K562 (cell line): ENCODE data around the gene SLC24A3. TPM values are rescaled to one million over a fixed set of nuclear protein-coding genes. Genes with fewer than 3 reads are reported as not detected.
A peak's percentile ranks its signal among the peaks of the same experiment; 100 is the strongest.

Source experiments
- ATAC-seq: fragments of 200-7000 bp; cut with Tn5 transposase; 3 replicates; pipeline ENCODE4 v1.9.1; 2020; ENCODE audit warnings: moderate library complexity
- BruUV-seq: library from RNA; stranded (reverse); fragments of 400-500 nt; replicated peaks from 2 replicates; lab custom pipeline; 2021; lab: Mats Ljungman, UMichigan
- CTCF ChIA-PET: fragments of 300-600 bp; formaldehyde crosslinking; extraction: SDS; loops from one replicate; lab custom pipeline; 2021; ENCODE audit warnings: low intra/inter-chr PET ratio; lab: Yijun Ruan, JAX
- POLR2A ChIA-PET: fragments of 300-600, 350-650 bp; sonication (Branson Sonifier 250); formaldehyde crosslinking; extraction: SDS; loops from one replicate; lab custom pipeline; 2021; ENCODE audit warnings: antibody characterized with exemption, inconsistent platforms; lab: Yijun Ruan, JAX
- DNase-seq, 4 experiments: peaks; one replicate each; pipeline versions ENCODE4 v3.0.0 to v3.0.0-alpha.2; 2011 to 2018; ENCODE audit warnings: low spot score in 3 of 4, mixed read lengths in 3 of 4; ENCODE audit errors: extremely low read depth in 1 of 4
- FAIRE-seq: peaks from 2 replicates; lab custom pipeline; 2011; peaks lifted over from hg19 to GRCh38; lab: Jason Lieb, UNC
- H2AFZ ChIP-seq: 2 replicates; pipeline ENCODE4 v1.6.0; 2011; ENCODE audit warnings: low read depth, low read length, control low read depth, inconsistent platforms
- H3K27ac ChIP-seq: fragments of 200-600 bp; 3 replicates; pipeline ENCODE4 v1.8.0; 2011; ENCODE audit warnings: low read depth, mild to moderate bottlenecking, control low read depth, inconsistent platforms, low read length, moderate library complexity, mixed read lengths; ENCODE audit errors: extremely low read depth
- H3K27me3 ChIP-seq, 2 experiments: fragments of 300-600 bp in 1 of 2; 2 replicates in 1 of 2; 3 replicates in 1 of 2; pipeline versions ENCODE4 v1.6.0 to v1.8.0; 2011; ENCODE audit warnings: inconsistent platforms in 2 of 2, low read length in 2 of 2, mild to moderate bottlenecking in 1 of 2, mixed read lengths in 1 of 2, moderate library complexity in 1 of 2; ENCODE audit not compliant: control insufficient read depth in 2 of 2, insufficient read depth in 2 of 2
- H3K36me3 ChIP-seq: fragments of 300-600 bp; 3 replicates; pipeline ENCODE4 v1.8.0; 2011; ENCODE audit warnings: mild to moderate bottlenecking, low read length, inconsistent platforms; ENCODE audit not compliant: control insufficient read depth, insufficient read depth
- H3K4me1 ChIP-seq, 2 experiments: fragments of 200-600 bp in 1 of 2; replicated peaks in 1 of 2; 2 replicates in 1 of 2; 3 replicates in 1 of 2; pipeline versions ENCODE4 v1.5.1 to v1.8.0; 2011; ENCODE audit warnings: inconsistent platforms in 2 of 2, low read length in 2 of 2, mild to moderate bottlenecking in 1 of 2, mixed read lengths in 1 of 2, moderate library complexity in 1 of 2; ENCODE audit not compliant: control insufficient read depth in 2 of 2, insufficient read depth in 2 of 2
- H3K4me2 ChIP-seq: 2 replicates; pipeline ENCODE4 v1.6.1; 2011; ENCODE audit warnings: low read length, control low read depth, inconsistent platforms, mixed read lengths; ENCODE audit not compliant: insufficient read depth
- H3K4me3 ChIP-seq: fragments of 200-600 bp; sonication (generic), shearing (Covaris generic); 2 replicates; pipeline ENCODE4 v1.5.1; 2016; ENCODE audit warnings: control low read depth, inconsistent platforms
- H3K79me2 ChIP-seq: fragments of 200-600 bp; 3 replicates; pipeline ENCODE4 v1.8.0; 2011; ENCODE audit warnings: low read length, inconsistent platforms; ENCODE audit not compliant: control insufficient read depth, insufficient read depth
- H3K9ac ChIP-seq, 2 experiments: 2 replicates each; pipeline versions ENCODE4 v1.6.0 to v1.6.1; 2011; ENCODE audit warnings: low read depth in 2 of 2, low read length in 2 of 2, control low read depth in 1 of 2, inconsistent platforms in 1 of 2, mild to moderate bottlenecking in 1 of 2, mixed read lengths in 1 of 2; ENCODE audit not compliant: insufficient read depth in 1 of 2
- H3K9me1 ChIP-seq: one replicate; pipeline ENCODE4 v1.6.0; 2011; ENCODE audit warnings: inconsistent platforms, mild to moderate bottlenecking, low read length, moderate library complexity; ENCODE audit not compliant: control insufficient read depth, insufficient read depth
- H3K9me3 ChIP-seq: replicated peaks from 2 replicates; pipeline ENCODE4 v1.5.1; 2011; ENCODE audit warnings: low read depth, low read length, inconsistent platforms; ENCODE audit not compliant: control insufficient read depth, insufficient read depth
- H4K20me1 ChIP-seq: replicated peaks from 2 replicates; pipeline ENCODE4 v1.6.1; 2011; ENCODE audit warnings: low read length, inconsistent platforms, mixed read lengths; ENCODE audit not compliant: control insufficient read depth, insufficient read depth
- BHLHE40 ChIP-seq: IDR thresholded peaks from 2 replicates; pipeline ENCODE4 v1.6.1; 2011; ENCODE audit warnings: low read length, improper control_type of control experiment
- DMBX1 ChIP-seq: fragments of 250-450 bp; sonication (Bioruptor Pico); IDR thresholded peaks from 2 replicates; pipeline ENCODE4 v1.8.0; 2022; ENCODE audit warnings: inconsistent platforms, mild to moderate bottlenecking, moderate library complexity, borderline replicate concordance
- ELK3 ChIP-seq: fragments of 450-650 bp; formaldehyde crosslinking; IDR thresholded peaks from 2 replicates; pipeline ENCODE4 v1.4.0; 2020; ENCODE audit warnings: mild to moderate bottlenecking
- ESRRA ChIP-seq: fragments of 450-650 bp; IDR thresholded peaks from 2 replicates; pipeline ENCODE4 v1.6.1; 2014; ENCODE audit warnings: low read depth, mild to moderate bottlenecking, moderate library complexity, borderline replicate concordance
- ETV1 ChIP-seq: fragments of 450-650 bp; conservative IDR thresholded peaks from 2 replicates; pipeline ENCODE4 v1.6.1; 2016; ENCODE audit warnings: missing genetic modification characterization, control low read depth, low read depth, missing compliant biosample characterization
- FOXA3 ChIP-seq, 2 experiments: fragments of 450-650 bp in 1 of 2; sonication (generic) in 1 of 2; formaldehyde crosslinking; IDR thresholded peaks in 1 of 2; conservative IDR thresholded peaks in 1 of 2; 2 replicates each; pipeline versions ENCODE4 v1.4.0 to v1.8.0; 2020 to 2022; ENCODE audit warnings: mild to moderate bottlenecking in 2 of 2, missing genetic modification reagents in 1 of 2
- FOXJ3 ChIP-seq: sonication (generic); formaldehyde crosslinking; IDR thresholded peaks from 2 replicates; pipeline ENCODE4 v1.4.0; 2020; ENCODE audit warnings: mild to moderate bottlenecking, missing genetic modification reagents
- GATA2 ChIP-seq: sonication (generic); formaldehyde crosslinking; IDR thresholded peaks from 2 replicates; pipeline ENCODE4 v1.4.0; 2020; ENCODE audit warnings: mild to moderate bottlenecking, missing genetic modification reagents
- L3MBTL2 ChIP-seq: fragments of 450-650 bp; IDR thresholded peaks from 2 replicates; pipeline ENCODE4 v1.6.1; 2016; ENCODE audit warnings: mild to moderate bottlenecking, moderate library complexity
- NONO ChIP-seq, 2 experiments: fragments of 200-400 bp in 1 of 2; fragments of 450-650 bp in 1 of 2; formaldehyde crosslinking in 1 of 2; IDR thresholded peaks; 2 replicates each; pipeline ENCODE4 v1.6.1; 2017; ENCODE audit warnings: low read depth in 2 of 2, mild to moderate bottlenecking in 2 of 2, moderate library complexity in 2 of 2, low read length in 1 of 2
- PHTF2 ChIP-seq: fragments of 250-450 bp; sonication (Bioruptor Pico); IDR thresholded peaks from 2 replicates; pipeline ENCODE4 v1.5.0; 2021; ENCODE audit warnings: mild to moderate bottlenecking
- PURB ChIP-seq: sonication (generic); formaldehyde crosslinking; IDR thresholded peaks from 2 replicates; pipeline ENCODE4 v1.9.0; 2021; ENCODE audit warnings: low read depth, mild to moderate bottlenecking, missing genetic modification reagents
- SAP30 ChIP-seq: fragments of 200-600 bp; sonication (generic); IDR thresholded peaks from 2 replicates; pipeline ENCODE4 v1.6.1; 2012; ENCODE audit warnings: borderline replicate concordance, low read depth, mild to moderate bottlenecking, moderate library complexity, low read length, control low read depth, inconsistent platforms; ENCODE audit not compliant: insufficient read depth, poor library complexity, severe bottlenecking
- TRIM24 ChIP-seq, 2 experiments: fragments of 450-650 bp; IDR thresholded peaks; 2 replicates each; pipeline ENCODE4 v1.6.1; 2016
- XRCC4 ChIP-seq: IDR thresholded peaks from one replicate; pipeline ENCODE4 v1.6.1; 2011; ENCODE audit not compliant: insufficient read depth, insufficient read length; ENCODE audit errors: extremely low read depth
- ZNF212 ChIP-seq: fragments of 450-650 bp; formaldehyde crosslinking; IDR thresholded peaks from 2 replicates; pipeline ENCODE4 v1.4.0; 2020; ENCODE audit warnings: mild to moderate bottlenecking
- WGBS: fragments of 100-300 bp; shearing (Covaris generic); methylation state at CpG from one replicate; pipeline ENCODE4 v1.1.6; 2016; ENCODE audit warnings: low coverage, mixed read lengths; ENCODE audit not compliant: insufficient coverage; ENCODE audit errors: missing lambda C conversion rate; 5-methylcytosine and 5-hydroxymethylcytosine counted together
- in situ Hi-C: fragments of 300-500 bp; cut with MboI; formaldehyde crosslinking; loops from 4 replicates; pipeline ENCODE4 v1.15.0; 2018; ENCODE audit warnings: inconsistent platforms, mixed read lengths
- intact Hi-C: fragments of 100-400 bp; cut with micrococcal nuclease; formaldehyde crosslinking; loops from 2 replicates; pipeline ENCODE4 v1.14.2; 2022
- polyA plus RNA-seq, 8 experiments: library from polyadenylated mRNA; depleted of rRNA in 4 of 8; stranded (reverse) in 5 of 8; unstranded in 3 of 8; fragments of >200 nt; fragmentation: Nextera tagmentation in 2 of 8; fragmentation: Illumina TruSeq in 1 of 8; extraction: Ambion mirVana in 2 of 8; extraction: Trizol in 1 of 8; gene quantifications; 2 replicates each; pipeline versions ENCODE4 v1.2.1 to v1.2.3, GENCODE V29; 2011 to 2014; ENCODE audit warnings: inconsistent platforms in 1 of 8, missing spikeins in 1 of 8
- total RNA-seq, 7 experiments: library from RNA; depleted of rRNA in 6 of 7; stranded (reverse); fragments of >200 nt in 6 of 7; fragmentation: Illumina TruSeq in 2 of 7; extraction: Trizol in 2 of 7; gene quantifications; 2 replicates each; pipeline versions ENCODE4 v1.2.1 to v1.2.3, GENCODE V29; 2011 to 2021; ENCODE audit warnings: low replicate concordance in 1 of 7

The SLC24A3 gene
- total and polyA plus RNA-seq, 9 of the 15 experiments (the other 6 are each of a cell fraction or from before 2014, with no cell fraction given) = not detected

GRCh38 chr20:19658137-19658536 is 445.7 kb downstream of the SLC24A3 start:
- in situ Hi-C loops = no loop called here
- no peak for TF ChIP-seq FOXJ3 (CRISPR knock-in tag)
- TF ChIP-seq L3MBTL2 = peak; percentile 76
- no peak for TF ChIP-seq PHTF2 (CRISPR knock-in tag)
- no peak for TF ChIP-seq PURB (CRISPR knock-in tag)
- no peak for TF ChIP-seq DMBX1 (CRISPR knock-in tag)
- no peak for TF ChIP-seq ELK3 (CRISPR knock-in tag)
- TF ChIP-seq XRCC4 = no peak
- no peak for TF ChIP-seq SAP30
- no peak for TF ChIP-seq ZNF212 (CRISPR knock-in tag)
- TF ChIP-seq ESRRA = peak; percentile 33; the same call in 1 of the 2 replicates
- no peak for TF ChIP-seq FOXA3 (CRISPR knock-in tag; conservative IDR thresholded peaks at IDR 0.05 in 1 of 2, IDR thresholded peaks at IDR 0.05 in 1 of 2)
- peak; percentile 80 for TF ChIP-seq BHLHE40
- TF ChIP-seq GATA2 (CRISPR knock-in tag) = no peak
- no peak for TF ChIP-seq NONO (IDR thresholded peaks at IDR 0.05; ENCODE audit: low read depth in 2 of 2, low read length in 1 of 2)
- TF ChIP-seq ETV1 (tag) = no peak
- TF ChIP-seq TRIM24 (IDR thresholded peaks at IDR 0.05) = no peak

More at GRCh38 chr20:19658137-19658536, 445.7 kb downstream of the SLC24A3 start:
- BruUV-seq = no TSS peak
- H3K27ac ChIP-seq = no peak overlapping the region
- no peak overlapping the region for H3K9ac ChIP-seq
- H2AFZ ChIP-seq = 0 out of 2 replicates have a peak overlapping the region, but pooled peaks have one; percentile 32
- H3K27me3 ChIP-seq = peaks cover 0 to 12% of the 10 kb centered on the region in 2 experiments; a peak in 1 of 5 replicates
- intact Hi-C loops = no loop called here
- H3K4me3 ChIP-seq = no peak overlapping the region
- WGBS = under 1% methylated on average over 13 of the region's 15 CpGs
- peak overlapping the region; percentile 25; the same call in 1 of the 2 replicates for H3K4me2 ChIP-seq
- peak in 1 of 4 experiments; percentile 4 for DNase-seq
- H3K9me3 ChIP-seq = no peaks in the 10 kb centered on the region
- no peaks in the 10 kb centered on the region for H3K9me1 ChIP-seq
- peak; percentile 67 for ATAC-seq
- POLR2A ChIA-PET = no interaction called here
- H4K20me1 ChIP-seq = no peaks in the 10 kb centered on the region
- H3K4me1 ChIP-seq = no peaks in the 10 kb centered on the region; a peak in 1 of 5 replicates
- CTCF ChIA-PET = no interaction called here
- H3K36me3 ChIP-seq = no peaks in the 10 kb centered on the region
- no peak for FAIRE-seq
- no peaks in the 10 kb centered on the region for H3K79me2 ChIP-seq
